NCI-H2227 treated with DMSO at 0.1 percent for 48 hours (cell line): ENCODE results near the gene FAM228B.
"Not testable (repeated sequence)": the region's sequence is repeated elsewhere in the genome, so short reads cannot be mapped to it uniquely, and the experiment has no call there.

Experiments
- DNase-seq: peaks from one replicate; lab custom pipeline; 2025; lab: John Stamatoyannopoulos, UW

Gene FAM228B

DNA sequence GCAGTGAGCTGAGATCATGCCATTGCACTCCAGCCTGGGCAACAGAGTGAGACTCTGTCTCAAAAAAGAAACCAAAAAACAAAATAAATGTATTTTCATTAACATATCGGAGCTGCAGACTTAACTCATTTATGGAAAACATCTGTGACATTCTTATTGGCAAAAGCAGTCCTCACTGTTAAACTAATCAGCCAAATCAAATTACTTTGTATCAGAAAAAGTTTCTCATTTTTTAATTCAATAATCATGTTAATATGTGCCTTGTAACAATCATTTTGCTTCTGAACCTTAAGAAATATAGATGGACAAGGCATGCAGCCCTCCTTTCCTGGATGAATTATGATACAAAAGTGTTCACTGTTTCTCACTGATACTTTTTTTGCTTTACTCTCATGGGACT, 20.6 kb upstream of the FAM228B start:
- DNase-seq, result no peak

GRCh38 chr2:24104110-24104650, 19.1 kb upstream of the FAM228B start:
- no peak for DNase-seq

DNA sequence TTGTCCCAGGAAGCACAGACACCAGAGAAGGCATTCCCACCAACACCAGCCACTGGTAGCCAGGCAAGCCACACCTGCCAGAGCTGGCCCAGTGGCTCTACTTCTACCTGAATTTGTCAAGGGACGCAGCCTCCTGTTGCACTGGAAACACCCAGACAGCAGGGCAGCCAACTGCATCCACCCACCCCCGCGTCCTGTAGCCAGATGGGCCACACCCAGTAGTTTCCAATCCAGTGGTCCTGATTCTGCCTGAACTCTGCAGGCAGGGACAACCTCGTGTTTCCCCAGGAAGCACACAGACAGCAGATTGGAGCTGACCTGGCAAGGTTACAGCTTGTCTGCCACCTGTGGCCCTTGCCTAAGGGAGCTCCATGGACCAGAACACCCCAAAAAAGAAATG, 18.4 kb upstream of the FAM228B start:
- DNase-seq, result no peak

DNA sequence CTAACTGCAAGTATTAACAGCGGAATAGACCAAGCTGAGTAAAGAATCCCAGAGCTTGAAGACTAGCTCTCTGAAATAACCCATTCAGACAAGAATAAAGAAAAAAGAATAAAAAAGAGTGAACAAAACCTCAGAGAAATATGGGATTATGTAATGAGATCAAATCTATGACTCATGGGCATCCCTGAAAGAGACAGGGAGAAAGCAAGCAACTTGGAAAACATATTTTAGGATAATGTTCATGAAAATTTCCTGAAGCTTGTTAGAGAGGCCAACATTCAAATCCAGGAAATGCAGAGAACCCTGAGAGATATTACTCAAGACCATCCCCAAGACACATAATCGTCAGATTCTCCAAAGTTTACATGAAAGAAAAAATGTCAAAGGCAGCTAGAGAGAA, 17.5 kb upstream of the FAM228B start:
- no peak for DNase-seq

DNA sequence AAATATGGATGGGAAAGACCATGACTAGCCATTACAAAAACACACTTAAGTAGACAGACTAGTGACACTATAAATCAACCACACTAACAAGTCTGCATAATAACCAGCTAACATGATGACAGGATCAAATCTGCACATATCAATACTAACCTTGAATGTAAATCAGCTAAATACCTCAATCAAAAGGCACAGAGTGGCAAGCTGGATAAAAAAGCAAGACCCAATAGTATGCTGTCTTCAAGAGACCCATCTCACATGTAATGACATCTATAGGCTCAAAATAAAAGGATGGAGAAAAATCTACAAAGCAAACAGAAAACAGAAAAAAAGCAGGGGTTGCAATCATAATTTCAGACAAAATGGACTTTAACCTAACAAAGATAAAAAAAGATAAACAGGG, 16.5 kb upstream of the FAM228B start:
- DNase-seq, result no peak

DNA sequence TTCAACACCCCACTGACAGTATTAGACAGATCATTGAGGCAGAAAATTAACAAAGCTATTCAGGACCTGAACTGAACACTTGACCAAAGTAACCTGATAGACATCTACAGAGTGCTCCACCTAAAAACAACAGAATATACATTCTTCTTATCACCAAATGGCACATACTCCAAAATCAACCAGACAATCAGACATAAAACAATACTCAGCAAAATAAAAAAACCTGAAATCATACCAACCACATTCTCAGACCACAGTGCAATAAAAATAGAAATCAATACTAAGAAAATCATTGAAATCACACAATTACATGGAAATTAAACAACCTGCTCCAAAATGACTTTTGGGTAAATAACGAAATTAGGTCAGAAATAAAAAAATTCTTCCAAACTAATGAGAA, 15.9 kb upstream of the FAM228B start:
- DNase-seq, result no peak

- not testable (repeated sequence) for DNase-seq
Observed at GRCh38 chr2:24109431-24109830, 13.8 kb upstream of the FAM228B start.

DNA sequence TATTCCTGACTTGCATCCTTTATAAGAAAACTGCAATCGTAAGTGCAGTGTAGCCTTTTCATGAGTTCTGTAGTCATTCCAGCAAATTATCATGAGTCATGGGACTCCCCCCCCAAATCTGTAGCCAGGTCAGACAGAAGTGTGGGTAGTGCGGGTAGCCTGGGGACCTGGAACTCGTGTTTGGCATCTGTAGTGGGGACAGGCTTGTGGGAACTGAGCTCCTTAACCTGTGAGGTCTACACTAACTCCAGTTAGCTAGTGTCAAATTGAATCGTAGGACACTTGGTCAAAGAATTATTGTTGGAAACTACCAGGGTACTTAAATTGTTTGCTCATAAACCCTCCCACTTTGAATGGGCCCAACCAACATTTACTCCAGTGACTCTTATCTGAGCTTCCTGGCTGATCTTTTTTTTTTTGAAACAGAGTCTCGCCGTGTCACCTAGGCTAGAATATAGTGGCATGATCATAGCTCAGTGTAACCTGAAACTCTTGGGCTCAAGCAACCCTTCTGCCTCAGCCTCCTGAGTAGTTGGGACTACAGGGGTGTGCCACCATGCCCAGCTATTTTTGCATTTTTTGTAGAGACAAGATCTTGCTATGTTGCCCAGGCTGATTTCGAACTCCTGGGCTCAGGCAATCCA, 12.5 kb upstream of the FAM228B start:
- DNase-seq, result no peak

DNA sequence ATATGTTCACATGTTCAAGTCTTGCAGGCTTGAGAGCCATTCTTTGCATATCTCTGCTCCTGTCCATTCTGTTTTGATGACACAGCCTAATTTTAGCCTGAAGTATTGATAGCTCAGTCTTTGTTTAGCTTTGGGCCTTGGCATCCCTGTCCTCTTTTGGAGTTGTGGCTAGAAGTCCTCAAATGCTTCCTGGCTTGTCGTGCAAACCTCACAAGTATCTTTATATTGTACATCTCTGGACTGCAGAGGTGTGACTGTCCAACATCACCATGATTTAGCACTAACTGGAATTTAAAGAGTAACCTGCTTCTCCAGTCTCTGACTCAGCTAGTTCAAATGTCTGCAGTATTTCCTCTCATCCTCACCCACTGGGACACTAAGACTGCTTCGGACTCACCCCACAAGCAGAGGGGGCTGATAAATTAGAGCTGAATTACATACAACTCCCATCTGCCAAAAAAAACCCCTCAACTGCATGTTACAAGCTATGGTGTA, 11.8 kb upstream of the FAM228B start:
- DNase-seq, result no peak

GRCh38 chr2:24115057-24115456, 8.2 kb upstream of the FAM228B start:
- DNase-seq, result no peak

- DNase-seq, result no peak
Observed at GRCh38 chr2:24117902-24118301, 5.4 kb upstream of the FAM228B start.

- no peak for DNase-seq
Observed at GRCh38 chr2:24121066-24121465, 2.2 kb upstream of the FAM228B start.

GRCh38 chr2:24121469-24121868, 1.8 kb upstream of the FAM228B start:
- no peak for DNase-seq

- DNase-seq, result peak; percentile 41
Observed at GRCh38 chr2:24122366-24123194, 689 bp upstream of the FAM228B start.

- DNase-seq, result peak; percentile 49
Observed at GRCh38 chr2:24123922-24124580, 782 bp downstream of the FAM228B start.

- DNase-seq, result no peak
Observed at GRCh38 chr2:24125956-24126355, 2.7 kb downstream of the FAM228B start.

- DNase-seq, result no peak
Observed at GRCh38 chr2:24132543-24132942, 9.3 kb downstream of the FAM228B start.

GRCh38 chr2:24140305-24140704, 17.0 kb downstream of the FAM228B start:
- DNase-seq, result not testable (repeated sequence)

DNA sequence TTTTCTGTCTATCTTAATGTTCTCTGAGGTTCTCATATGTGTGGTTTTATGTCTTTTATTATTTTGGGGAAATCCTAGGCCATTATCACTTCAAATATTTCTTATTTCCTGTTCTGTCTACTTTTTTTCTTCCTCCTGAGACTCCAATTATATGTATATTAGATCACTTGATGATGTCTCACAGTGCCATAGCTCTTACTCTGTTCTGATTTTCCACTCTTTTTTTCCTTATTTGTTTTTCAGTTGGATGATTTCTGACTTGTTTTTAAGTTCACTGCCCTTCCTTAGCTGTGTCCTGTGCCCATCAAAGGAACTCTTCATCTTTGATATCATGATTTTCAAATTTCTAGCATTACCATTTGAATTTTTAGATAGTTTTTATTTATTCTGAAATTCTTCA, 24.1 kb downstream of the FAM228B start:
- DNase-seq, result no peak

DNA sequence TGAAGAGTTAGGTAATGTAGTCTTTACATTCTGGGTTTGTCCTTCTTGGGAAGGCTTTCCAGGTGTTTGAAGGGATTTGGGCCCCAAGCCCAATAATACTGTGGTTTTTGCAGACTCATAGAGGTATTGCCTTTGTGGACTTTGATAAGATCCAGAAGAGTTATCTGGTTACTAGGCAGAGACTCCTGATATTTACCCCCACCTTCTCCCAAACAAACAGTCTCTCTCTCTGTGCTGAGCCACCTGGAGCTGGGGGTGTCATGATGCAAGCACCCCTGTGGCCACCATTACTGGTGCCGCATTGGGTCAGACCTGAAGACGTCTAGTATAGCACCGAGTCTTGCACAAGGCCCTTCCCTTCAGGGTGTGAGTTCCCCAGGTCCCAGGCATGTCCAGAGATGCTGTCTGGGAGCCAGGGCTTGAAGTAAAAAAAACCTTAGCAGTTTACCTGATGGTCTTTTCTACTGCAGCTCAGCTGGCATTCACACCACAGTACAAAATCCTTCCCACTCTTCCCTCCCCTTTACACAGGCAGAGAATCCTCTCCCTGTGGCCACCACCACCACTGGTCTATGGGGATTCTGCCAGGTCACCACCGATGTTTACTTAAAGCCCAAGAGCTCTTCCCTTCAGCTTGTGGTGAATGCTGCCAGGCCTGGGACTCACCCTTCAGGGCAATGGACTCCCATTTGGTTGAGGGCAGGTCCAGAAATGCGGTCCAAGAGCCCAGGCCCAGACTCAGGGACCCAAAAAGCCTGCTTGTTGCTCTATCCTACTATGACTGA, 29.3 kb downstream of the FAM228B start:
- DNase-seq, result no peak

- no peak for DNase-seq
Observed at GRCh38 chr2:24153478-24153877, 30.2 kb downstream of the FAM228B start.

DNA sequence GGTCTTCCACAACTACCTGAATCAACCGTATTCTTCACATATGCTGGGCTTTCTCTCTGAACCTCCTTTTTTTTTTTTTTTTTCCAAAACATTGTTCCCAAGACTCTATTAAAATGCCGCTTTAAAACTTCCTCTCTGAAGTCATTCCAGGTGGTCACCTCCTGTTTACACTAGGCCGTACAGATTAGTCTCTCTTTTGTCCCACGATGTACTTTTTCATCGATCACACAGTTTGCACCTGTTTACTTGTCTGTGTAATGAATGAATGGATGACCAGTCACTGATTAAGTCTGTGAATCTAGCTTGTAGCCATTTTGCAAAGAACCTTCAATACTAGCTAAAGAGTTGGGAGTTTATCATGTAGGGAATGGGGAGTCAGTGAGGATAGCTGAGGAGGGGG, 34.9 kb downstream of the FAM228B start:
- DNase-seq, result no peak
